ENCODE data around the gene SIX3. TPM values are rescaled to one million over a fixed set of nuclear protein-coding genes. Genes with fewer than 3 reads are reported as not detected.

Gene SIX3
- total and polyA plus RNA-seq, 10 donors = 0.03 TPM; not detected in 9

DNA sequence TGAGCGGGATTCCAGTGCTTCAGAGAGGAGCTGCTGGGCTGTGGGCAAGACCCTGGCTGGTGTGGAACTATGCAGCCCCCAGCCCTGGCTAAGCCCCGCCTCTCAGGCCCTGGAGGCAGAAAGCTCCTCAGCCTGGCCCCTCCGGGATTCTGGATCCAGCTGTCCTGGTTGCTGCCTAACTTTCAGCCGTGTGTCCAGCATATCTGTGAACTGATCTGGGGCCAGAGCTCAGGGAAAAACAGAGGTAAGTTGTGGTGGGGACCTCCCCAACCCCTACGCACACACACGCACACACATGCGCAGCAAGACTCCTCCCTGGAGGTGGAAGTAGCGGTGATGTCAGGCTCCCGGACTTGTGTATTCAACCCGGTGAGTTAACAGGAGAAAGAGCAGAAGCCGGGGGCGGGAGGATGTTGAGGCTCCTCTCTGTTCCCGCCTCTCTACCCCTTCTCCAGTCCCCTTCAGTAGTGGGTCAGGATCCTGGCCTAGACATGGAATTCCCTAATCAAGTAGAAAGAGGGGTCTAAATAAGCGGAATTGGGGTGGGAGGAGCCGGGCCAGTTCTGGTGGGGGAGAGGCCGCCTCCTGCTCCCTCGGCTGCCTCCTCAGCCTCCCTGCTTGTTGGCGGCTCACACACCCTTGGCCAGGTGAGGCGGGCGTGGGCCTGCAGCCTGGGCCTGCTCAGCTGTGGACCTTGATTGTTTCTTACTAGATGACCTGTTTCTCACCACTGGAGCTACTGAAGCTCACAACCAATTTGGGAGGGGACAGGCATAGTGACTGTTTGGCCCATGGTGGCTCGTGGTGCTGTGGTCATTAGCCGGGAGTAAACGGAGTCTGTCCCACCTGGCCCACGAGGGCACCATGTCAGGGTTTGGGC, 34.3 kb downstream of the SIX3 start:
- no peak for DNase-seq
- no peak overlapping the region for H3K27ac ChIP-seq
- H3K9me3 ChIP-seq = no peaks in the 10 kb centered on the region
- 71 to 84% (median 80%) methylated on average over 24 of the region's 24 CpGs for WGBS, 5 donors
- no peak overlapping the region for H3K4me3 ChIP-seq
- peaks cover 0 to 7% (median 0%) of the 10 kb centered on the region in 6 donors for H3K4me1 ChIP-seq
- TF ChIP-seq POLR2AphosphoS5 (IDR thresholded peaks at IDR 0.05) = no peak
- TF ChIP-seq POLR2A (IDR thresholded peaks at IDR 0.05) = no peak
- no peak for TF ChIP-seq CTCF (IDR thresholded peaks at IDR 0.05 in 8 of 11, conservative IDR thresholded peaks at IDR 0.05 in 3 of 11)
- intact Hi-C loops (cut with DNase I; ENCODE audit: low total_unique reads) = no loop called here
- H3K36me3 ChIP-seq = no peaks in the 10 kb centered on the region
- peaks cover 0 to 66% (median 0%) of the 10 kb centered on the region in 7 donors for H3K27me3 ChIP-seq (replicated peaks in 1 of 7)

- Histone ChIP-seq H3K4me3 (no peak overlapping the region), H3K27me3 (replicated peaks in 1 of 7) (peaks cover 0 to 63% (median 3%) of the 10 kb centered on the region in 7 donors), H3K27ac (no peak overlapping the region), H3K9me3 (peaks cover 0 to 4% (median 0%) of the 10 kb centered on the region in 8 donors), H3K4me1 (peaks cover 0 to 6% (median 1%) of the 10 kb centered on the region in 6 donors), H3K36me3 (no peaks in the 10 kb centered on the region)
- intact Hi-C loops (cut with DNase I; ENCODE audit: low total_unique reads) = no loop called here
- no peak for DNase-seq
- WGBS, 5 donors = 73 to 85% (median 81%) methylated on average over 10 to 11 of the region's 11 CpGs
- TF ChIP-seq POLR2AphosphoS5 (IDR thresholded peaks at IDR 0.05) (no peak), POLR2A (IDR thresholded peaks at IDR 0.05) (no peak), CTCF (IDR thresholded peaks at IDR 0.05 in 8 of 11, conservative IDR thresholded peaks at IDR 0.05 in 3 of 11) (no peak)
Measured at GRCh38 chr2:44979581-44979980, 38.1 kb downstream of the SIX3 start.

- Histone ChIP-seq H3K4me1 (peaks cover 0 to 6% (median 1%) of the 10 kb centered on the region in 6 donors), H3K9me3 (peaks cover 0 to 4% (median 0%) of the 10 kb centered on the region in 8 donors), H3K27ac (no peak overlapping the region), H3K27me3 (replicated peaks in 1 of 7) (peaks cover 0 to 62% (median 3%) of the 10 kb centered on the region in 7 donors), H3K4me3 (no peak overlapping the region), H3K36me3 (no peaks in the 10 kb centered on the region)
- TF ChIP-seq CTCF (IDR thresholded peaks at IDR 0.05 in 8 of 11, conservative IDR thresholded peaks at IDR 0.05 in 3 of 11) = no peak
- no peak for TF ChIP-seq POLR2A (IDR thresholded peaks at IDR 0.05)
- no peak for TF ChIP-seq POLR2AphosphoS5 (IDR thresholded peaks at IDR 0.05)
- no peak for DNase-seq
- 63 to 76% (median 73%) methylated on average over 6 to 9 of the region's 9 CpGs for WGBS, 5 donors
- intact Hi-C loops (cut with DNase I; ENCODE audit: low total_unique reads) = loop anchor here (2.0 to 10.0 kb wide), 2 partner anchors 514 to 594 kb away; no protein-coding TSS in a partner anchor
Measured at GRCh38 chr2:44980751-44981713, 39.5 kb downstream of the SIX3 start.

All from spleen (tissue), 11 donors.